Measurements from ENCODE around the gene USO1. TPM values are rescaled to one million over a fixed set of nuclear protein-coding genes. Genes with fewer than 3 reads are reported as not detected.
"Not testable (repeated sequence)": the region's sequence is repeated elsewhere in the genome, so short reads cannot be mapped to it uniquely, and the experiment has no call there.

The USO1 gene
- total and polyA plus RNA-seq, 3 donors from 2014 or later: 53.3 to 64.6 (median 57.5) TPM

DNA sequence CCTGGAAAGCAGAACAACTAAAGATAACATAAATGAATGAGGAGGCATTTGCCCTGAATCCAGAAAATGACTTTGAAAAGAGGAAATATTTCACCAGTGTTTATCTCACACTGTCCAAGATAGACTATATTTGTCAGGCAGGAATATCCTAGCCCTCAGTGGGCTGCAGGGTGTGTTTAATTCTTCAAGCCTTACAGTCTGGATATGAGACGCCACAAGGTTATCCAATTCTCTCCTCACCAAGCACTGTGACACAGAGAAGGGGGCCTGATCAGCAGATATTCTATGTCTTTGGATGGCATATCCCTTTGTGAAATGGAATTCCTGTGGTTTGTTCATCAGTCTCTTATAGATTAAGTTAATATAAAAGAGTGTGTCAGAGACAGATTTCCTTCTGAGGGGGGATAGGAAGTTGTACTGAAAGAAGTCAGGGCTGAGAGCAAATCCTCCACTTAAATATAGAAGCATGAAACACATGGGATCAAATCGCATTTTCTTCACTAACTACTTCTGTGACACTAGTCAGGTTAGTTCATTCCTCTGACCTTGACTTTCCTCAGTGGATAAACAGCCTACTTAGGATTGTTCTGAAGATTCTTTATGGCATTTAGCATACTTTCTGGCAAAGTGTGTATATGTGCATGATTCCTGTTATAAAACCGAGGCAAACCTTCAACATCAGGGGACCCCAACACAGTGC, 44.4 kb upstream of the USO1 start:
- no peak for TF ChIP-seq POLR2A (IDR thresholded peaks at IDR 0.05)
- TF ChIP-seq, protein P1, sequence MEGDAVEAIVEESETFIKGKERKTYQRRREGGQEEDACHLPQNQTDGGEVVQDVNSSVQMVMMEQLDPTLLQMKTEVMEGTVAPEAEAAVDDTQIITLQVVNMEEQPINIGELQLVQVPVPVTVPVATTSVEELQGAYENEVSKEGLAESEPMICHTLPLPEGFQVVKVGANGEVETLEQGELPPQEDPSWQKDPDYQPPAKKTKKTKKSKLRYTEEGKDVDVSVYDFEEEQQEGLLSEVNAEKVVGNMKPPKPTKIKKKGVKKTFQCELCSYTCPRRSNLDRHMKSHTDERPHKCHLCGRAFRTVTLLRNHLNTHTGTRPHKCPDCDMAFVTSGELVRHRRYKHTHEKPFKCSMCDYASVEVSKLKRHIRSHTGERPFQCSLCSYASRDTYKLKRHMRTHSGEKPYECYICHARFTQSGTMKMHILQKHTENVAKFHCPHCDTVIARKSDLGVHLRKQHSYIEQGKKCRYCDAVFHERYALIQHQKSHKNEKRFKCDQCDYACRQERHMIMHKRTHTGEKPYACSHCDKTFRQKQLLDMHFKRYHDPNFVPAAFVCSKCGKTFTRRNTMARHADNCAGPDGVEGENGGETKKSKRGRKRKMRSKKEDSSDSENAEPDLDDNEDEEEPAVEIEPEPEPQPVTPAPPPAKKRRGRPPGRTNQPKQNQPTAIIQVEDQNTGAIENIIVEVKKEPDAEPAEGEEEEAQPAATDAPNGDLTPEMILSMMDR (IDR thresholded peaks at IDR 0.05): no peak

DNA sequence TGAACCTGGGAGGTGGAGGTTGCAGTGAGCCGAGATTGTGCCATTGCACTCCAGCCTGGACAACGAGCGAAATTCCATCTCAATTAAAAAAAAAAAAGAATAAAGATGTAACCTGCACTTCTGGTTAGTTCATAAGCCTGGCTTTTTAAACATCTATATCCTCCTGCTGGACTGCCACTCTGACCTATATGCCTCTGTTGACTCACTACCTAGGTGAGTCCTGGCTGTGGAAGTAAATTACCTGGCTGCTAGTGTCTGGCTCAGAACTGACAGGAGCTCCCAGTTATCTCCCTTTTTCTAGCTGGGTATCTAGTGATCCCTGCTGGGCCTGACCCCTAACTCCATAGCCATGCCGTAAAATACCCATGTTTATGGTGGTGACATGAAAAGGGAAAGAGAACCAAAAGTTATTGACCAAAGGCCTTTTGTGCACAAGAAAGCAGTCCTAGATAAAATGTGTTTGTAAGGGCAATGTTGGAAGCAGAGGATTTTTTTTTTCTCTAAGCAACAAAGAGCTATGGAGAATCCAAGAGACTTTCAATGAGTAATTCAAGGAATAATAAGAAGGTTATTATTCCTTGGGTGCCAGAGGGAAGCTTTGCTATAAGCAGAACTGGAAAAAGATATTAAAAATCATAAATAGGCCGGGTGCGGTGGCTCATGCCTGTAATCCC, 40.8 kb upstream of the USO1 start:
- TF ChIP-seq, protein P1 (IDR thresholded peaks at IDR 0.05): no peak
- TF ChIP-seq POLR2A (IDR thresholded peaks at IDR 0.05): no peak
- Histone ChIP-seq H3K4me1 (no peaks in the 10 kb centered on the region), H3K36me3 (ENCODE audit: low read depth, missing control alignments) (no peaks in the 10 kb centered on the region), H3K9me3 (no peaks in the 10 kb centered on the region), H3K27me3 (no peaks in the 10 kb centered on the region), H3K4me3 (no peak overlapping the region), H3K27ac (no peak overlapping the region)
- no peak for DNase-seq
- intact Hi-C loops (cut with DNase I; ENCODE audit: low total_unique reads): no loop called here
- WGBS, 2 donors: 92 to 97% methylated on average over 6 of the region's 6 CpGs

More for the DNA sequence above, 44.4 kb upstream of the USO1 start:
- no peaks in the 10 kb centered on the region for H3K36me3 ChIP-seq (ENCODE audit: low read depth, missing control alignments)
- H3K27ac ChIP-seq: no peak overlapping the region
- H3K27me3 ChIP-seq: no peaks in the 10 kb centered on the region
- DNase-seq: no peak
- intact Hi-C loops (cut with DNase I; ENCODE audit: low total_unique reads): loop anchor here (10.0 kb wide), 1 partner anchor 45 kb away; the partner anchor contains the start of gene USO1
- no peaks in the 10 kb centered on the region for H3K9me3 ChIP-seq
- no peaks in the 10 kb centered on the region for H3K4me1 ChIP-seq
- H3K4me3 ChIP-seq: no peak overlapping the region
- WGBS, 2 donors: 84 to 85% methylated on average over 3 of the region's 3 CpGs

DNA sequence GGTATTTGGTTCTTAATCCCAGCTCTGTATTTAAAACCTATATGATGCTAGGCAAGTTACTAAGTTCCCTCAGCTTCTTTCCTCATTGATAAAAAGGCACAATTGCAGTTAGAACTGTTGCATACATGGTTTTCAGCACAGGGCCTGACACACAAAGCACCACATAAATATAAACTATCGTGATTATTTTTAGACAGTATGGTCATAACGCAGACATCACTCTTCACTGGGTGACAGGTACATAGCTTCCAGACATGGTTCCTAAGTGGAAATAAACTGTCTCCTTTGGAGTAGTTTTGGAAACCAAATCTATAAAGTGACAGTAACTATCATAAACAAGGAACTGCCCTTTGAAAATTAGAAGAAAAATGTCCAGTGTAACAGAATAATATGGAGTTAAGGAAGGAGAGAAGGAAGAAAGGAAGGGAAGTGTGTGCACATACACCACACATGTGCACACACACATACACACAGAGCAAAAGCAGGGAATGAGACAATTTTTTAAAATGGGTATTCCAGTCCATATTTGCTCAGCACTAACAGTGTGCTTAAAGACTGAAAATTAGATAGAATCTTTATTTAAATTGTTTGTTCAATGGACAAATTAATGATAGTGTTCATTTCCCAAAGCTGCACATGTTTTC, 38.7 kb upstream of the USO1 start:
- Histone ChIP-seq H3K9me3 (no peaks in the 10 kb centered on the region), H3K4me3 (no peak overlapping the region), H3K27ac (no peak overlapping the region), H3K4me1 (no peaks in the 10 kb centered on the region), H3K36me3 (ENCODE audit: low read depth, missing control alignments) (no peaks in the 10 kb centered on the region), H3K27me3 (no peaks in the 10 kb centered on the region)
- intact Hi-C loops (cut with DNase I; ENCODE audit: low total_unique reads): no loop called here
- no peak for DNase-seq
- WGBS, 2 donors: 87 to 92% methylated on average over 2 of the region's 2 CpGs
- TF ChIP-seq POLR2A (IDR thresholded peaks at IDR 0.05): no peak
- TF ChIP-seq, protein P1 (IDR thresholded peaks at IDR 0.05): no peak

DNA sequence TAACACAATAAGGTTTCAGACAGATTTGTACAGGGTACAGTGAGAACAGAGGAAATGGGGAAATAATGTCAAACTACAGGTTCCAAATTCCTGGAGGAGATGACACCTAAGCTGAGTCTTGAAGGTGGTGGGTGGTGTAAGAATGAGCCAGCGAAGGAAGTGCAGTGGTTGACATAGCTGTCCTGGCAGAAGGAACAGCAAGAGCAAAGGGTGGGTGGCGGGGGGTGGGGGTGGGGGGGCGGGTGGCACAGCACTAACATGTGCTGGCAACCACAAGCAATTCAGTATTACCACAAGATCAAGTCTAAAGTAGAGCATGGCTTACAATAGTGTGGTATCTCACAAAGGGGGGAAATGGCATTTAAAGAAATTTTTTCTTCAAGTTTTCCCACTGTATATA, 38.0 kb upstream of the USO1 start:
- DNase-seq: no peak
- no peaks in the 10 kb centered on the region for H3K4me1 ChIP-seq
- intact Hi-C loops (cut with DNase I; ENCODE audit: low total_unique reads): no loop called here
- no peaks in the 10 kb centered on the region for H3K9me3 ChIP-seq
- no peak overlapping the region for H3K27ac ChIP-seq
- H3K4me3 ChIP-seq: no peak overlapping the region
- 70 to 95% methylated on average over 3 of the region's 3 CpGs for WGBS, 2 donors
- H3K27me3 ChIP-seq: no peaks in the 10 kb centered on the region
- TF ChIP-seq POLR2A (IDR thresholded peaks at IDR 0.05): no peak
- TF ChIP-seq, protein P1 (IDR thresholded peaks at IDR 0.05): no peak
- no peaks in the 10 kb centered on the region for H3K36me3 ChIP-seq (ENCODE audit: low read depth, missing control alignments)

DNA sequence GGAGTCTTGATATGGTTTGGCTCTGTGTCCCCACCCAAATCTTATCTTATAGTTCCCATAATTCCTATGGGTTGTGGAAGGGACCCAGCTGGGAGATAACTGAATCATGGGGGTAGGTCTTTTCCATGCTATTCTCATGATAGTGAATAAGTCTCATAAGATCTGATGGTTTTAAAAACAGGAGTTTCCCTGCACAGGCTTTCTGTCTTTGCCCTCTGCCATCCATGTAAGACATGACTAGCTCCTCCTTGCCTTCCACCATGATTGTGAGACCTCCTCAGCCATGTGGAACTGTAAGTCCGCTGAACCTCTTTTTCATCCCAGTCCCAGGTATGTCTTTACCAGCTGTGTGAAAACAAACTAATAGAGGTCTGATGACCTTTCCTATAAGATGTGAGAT, 37.3 kb upstream of the USO1 start:
- WGBS, 2 donors: 100% methylated on average over 1 of the region's 1 CpG
- H3K27me3 ChIP-seq; intact Hi-C loops (cut with DNase I; ENCODE audit: low total_unique reads): not testable (repeated sequence)

DNA sequence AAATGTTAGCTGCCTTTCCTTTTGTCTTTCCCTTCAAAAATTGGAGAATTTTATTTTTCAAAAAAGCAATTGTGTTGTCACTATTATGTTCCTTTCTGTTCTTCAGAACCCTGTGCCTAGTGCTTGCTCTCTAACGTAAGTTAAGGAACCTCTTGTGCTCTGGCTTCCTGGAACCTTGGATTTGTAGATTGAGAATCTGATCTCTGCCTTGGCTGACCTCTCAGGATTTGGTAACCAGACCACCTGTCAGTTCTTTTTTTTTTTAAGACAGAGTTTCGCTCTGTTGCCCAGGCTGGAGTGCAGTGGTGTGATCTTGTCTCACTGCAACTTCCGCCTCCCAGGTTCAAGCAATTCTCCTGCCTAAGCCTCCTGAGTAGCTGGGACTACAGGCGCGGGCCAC, 32.3 kb upstream of the USO1 start:
- H3K27ac ChIP-seq; H3K36me3 ChIP-seq (ENCODE audit: low read depth, missing control alignments); H3K4me3 ChIP-seq; H3K4me1 ChIP-seq; H3K9me3 ChIP-seq; intact Hi-C loops (cut with DNase I; ENCODE audit: low total_unique reads); H3K27me3 ChIP-seq; DNase-seq: not testable (repeated sequence)
- 93 to 99% methylated on average over 5 of the region's 5 CpGs for WGBS, 2 donors

More for the DNA sequence above, 37.3 kb upstream of the USO1 start:
- H3K27ac ChIP-seq; H3K4me1 ChIP-seq; H3K9me3 ChIP-seq; DNase-seq; H3K4me3 ChIP-seq; H3K36me3 ChIP-seq (ENCODE audit: low read depth, missing control alignments): not testable (repeated sequence)

All from testis (tissue), 3 donors.